Liver (tissue), 9 donors: ENCODE data around the gene SIGLEC12. TPM values are rescaled to one million over a fixed set of nuclear protein-coding genes. Genes with fewer than 3 reads are reported as not detected.

Source experiments
- DNase-seq: peaks from one replicate; pipeline ENCODE4 v3.0.0-alpha.2; 2017; ENCODE audit warnings: low spot score
- H3K27ac ChIP-seq, 2 donors: one replicate each; pipeline ENCODE4 v1.7.0; 2013; ENCODE audit warnings: inconsistent platforms in 2 of 2, low read length in 2 of 2, control low read depth in 1 of 2, low read depth in 1 of 2, mild to moderate bottlenecking in 1 of 2
- H3K27me3 ChIP-seq, 4 donors: one replicate each; pipeline versions ENCODE4 v1.6.1 to v1.7.0; 2013; ENCODE audit warnings: low read length in 3 of 4, inconsistent platforms in 1 of 4, mild to moderate bottlenecking in 1 of 4, moderate library complexity in 1 of 4; ENCODE audit not compliant: control insufficient read depth in 4 of 4, insufficient read depth in 4 of 4
- H3K36me3 ChIP-seq, 4 donors: one replicate each; pipeline versions ENCODE4 v1.6.1 to v1.7.0; 2013; ENCODE audit warnings: low read length in 3 of 4, mild to moderate bottlenecking in 3 of 4, low read depth in 1 of 4, moderate library complexity in 1 of 4; ENCODE audit not compliant: control insufficient read depth in 4 of 4, insufficient read depth in 3 of 4
- H3K4me1 ChIP-seq, 4 donors: one replicate each; pipeline versions ENCODE4 v1.6.1 to v1.7.0; 2013; ENCODE audit warnings: low read length in 3 of 4, mild to moderate bottlenecking in 3 of 4, moderate library complexity in 1 of 4; ENCODE audit not compliant: control insufficient read depth in 4 of 4, insufficient read depth in 4 of 4
- H3K4me3 ChIP-seq, 3 donors: one replicate each; pipeline versions ENCODE4 v1.6.1 to v1.7.0; 2013; ENCODE audit warnings: low read length in 3 of 3, control low read depth in 1 of 3, low read depth in 1 of 3, mild to moderate bottlenecking in 1 of 3
- H3K9ac ChIP-seq, 2 donors: one replicate each; pipeline ENCODE4 v1.7.0; 2013; ENCODE audit warnings: low read length in 2 of 2, mild to moderate bottlenecking in 2 of 2, moderate library complexity in 2 of 2, control low read depth in 1 of 2, low read depth in 1 of 2
- H3K9me3 ChIP-seq, 4 donors: one replicate each; pipeline versions ENCODE4 v1.6.1 to v1.7.0; 2013; ENCODE audit warnings: low read length in 3 of 4; ENCODE audit not compliant: control insufficient read depth in 4 of 4
- EGR1 ChIP-seq, 2 donors: IDR thresholded peaks; 2 replicates each; pipeline ENCODE4 v1.6.1; 2016 to 2018; ENCODE audit warnings: antibody characterized with exemption in 2 of 2, low read depth in 2 of 2
- FOXA1 ChIP-seq: IDR thresholded peaks from 2 replicates; pipeline ENCODE4 v1.6.1; 2016; ENCODE audit warnings: antibody characterized with exemption
- GABPA ChIP-seq, 2 donors: IDR thresholded peaks in 1 of 2; conservative IDR thresholded peaks in 1 of 2; 2 replicates each; pipeline ENCODE4 v1.6.1; 2016; ENCODE audit warnings: antibody characterized with exemption in 2 of 2, mild to moderate bottlenecking in 1 of 2, moderate library complexity in 1 of 2
- HNF4G ChIP-seq: IDR thresholded peaks from 2 replicates; pipeline ENCODE4 v1.6.1; 2016; ENCODE audit warnings: antibody characterized with exemption
- JUND ChIP-seq, 2 donors: IDR thresholded peaks; 2 replicates each; pipeline ENCODE4 v1.6.1; 2016; ENCODE audit warnings: antibody characterized with exemption in 2 of 2
- RAD21 ChIP-seq, 2 donors: IDR thresholded peaks; 2 replicates each; pipeline ENCODE4 v1.6.1; 2016; ENCODE audit warnings: antibody characterized with exemption in 2 of 2, mild to moderate bottlenecking in 2 of 2
- RXRA ChIP-seq, 2 donors: IDR thresholded peaks; 2 replicates each; pipeline ENCODE4 v1.6.1; 2017 to 2018; ENCODE audit warnings: antibody characterized with exemption in 2 of 2, mild to moderate bottlenecking in 1 of 2
- SP1 ChIP-seq: IDR thresholded peaks from 2 replicates; pipeline ENCODE4 v1.6.1; 2018; ENCODE audit warnings: antibody characterized with exemption, mild to moderate bottlenecking
- TAF1 ChIP-seq: conservative IDR thresholded peaks from 2 replicates; pipeline ENCODE4 v1.6.1; 2016; ENCODE audit warnings: antibody characterized with exemption, mild to moderate bottlenecking
- YY1 ChIP-seq: IDR thresholded peaks from 2 replicates; pipeline ENCODE4 v1.6.1; 2016; ENCODE audit warnings: antibody characterized with exemption, mild to moderate bottlenecking
- WGBS: extraction: QIAGEN DNeasy Blood & Tissue Kit; methylation state at CpG from one replicate; pipeline ENCODE4 v1.1.7; 2013; 5-methylcytosine and 5-hydroxymethylcytosine counted together
- polyA plus RNA-seq, 2 donors: library from polyadenylated mRNA; stranded (reverse) in 1 of 2; unstranded in 1 of 2; fragments of 200-250 nt in 1 of 2; fragments of >200 nt in 1 of 2; fragmentation: Nextera tagmentation in 1 of 2; extraction: Ambion mirVana in 1 of 2; gene quantifications; one replicate each; pipeline versions ENCODE4 v1.2.1 to v1.2.3, GENCODE V29; 2013 to 2015
- total RNA-seq, 2 donors: library from RNA; depleted of rRNA; stranded (reverse); fragments of >200 nt; gene quantifications; one replicate each; pipeline ENCODE4 v1.2.3, GENCODE V29; 2014
- TF ChIP-seq, protein P1 (sequence below): fragments of 150-350 bp; IDR thresholded peaks from 2 replicates; pipeline ENCODE4 v1.5.1; 2017; ENCODE audit warnings: improper control_type of control experiment, low read depth, low read length; ENCODE audit not compliant: missing input control
- TF ChIP-seq, protein P2 (sequence below): IDR thresholded peaks from 2 replicates; pipeline ENCODE4 v1.6.1; 2016; ENCODE audit warnings: antibody characterized with exemption
- TF ChIP-seq, protein P3 (sequence below): IDR thresholded peaks from 2 replicates; pipeline ENCODE4 v1.6.1; 2016; ENCODE audit warnings: antibody characterized with exemption, mild to moderate bottlenecking
- TF ChIP-seq, protein P4 (sequence below): IDR thresholded peaks from 2 replicates; pipeline ENCODE4 v1.6.1; 2016; ENCODE audit warnings: antibody characterized with exemption
- donor health status: healthy.
- donor health status: healthy.
- donor health status: healthy.
- donor health status: healthy.
- donor health status: healthy.

SIGLEC12 gene
- total and polyA plus RNA-seq, 4 donors, result 0.05 to 5.0 (median 0.52) TPM

DNA sequence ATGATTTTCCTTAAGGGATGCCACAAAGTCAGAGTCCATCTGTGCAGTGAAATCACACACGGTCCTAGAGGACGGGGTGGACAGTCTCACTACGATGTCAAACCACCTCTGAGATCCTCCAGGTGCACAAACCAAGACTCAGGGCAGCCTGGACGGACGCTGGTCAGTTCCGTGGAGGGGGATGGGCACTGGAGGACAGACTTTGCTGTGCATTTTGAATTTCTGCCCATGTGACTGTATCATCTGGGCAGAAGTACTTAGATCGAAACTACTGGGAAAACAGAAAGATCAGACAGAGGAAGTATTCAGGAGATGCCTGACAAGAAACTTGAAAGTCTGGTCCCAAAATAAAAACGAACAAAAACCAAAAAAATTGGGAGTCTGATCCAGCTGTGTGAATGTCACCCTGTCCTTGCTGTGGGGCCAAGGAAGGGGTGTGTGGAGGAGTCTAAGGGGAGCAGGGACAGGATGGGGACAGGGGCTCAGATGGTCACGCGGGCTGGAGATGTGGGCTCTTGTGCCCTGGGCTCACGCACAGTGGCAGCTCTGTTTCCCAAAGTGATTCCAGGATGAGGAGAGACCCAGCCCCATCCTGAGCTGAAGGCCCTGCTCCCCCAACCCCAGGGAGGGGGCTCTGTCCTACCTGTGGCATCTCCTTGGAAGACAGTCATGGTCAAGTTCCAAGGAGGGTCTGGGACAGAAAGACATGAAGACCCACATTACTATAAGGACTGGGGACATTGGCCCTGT lies 44.9 kb downstream of the SIGLEC12 start:
- peaks cover 0 to under 1% (median 0%) of the 10 kb centered on the region in 4 donors for H3K4me1 ChIP-seq
- TF ChIP-seq RXRA (IDR thresholded peaks at IDR 0.05) (no peak), JUND (IDR thresholded peaks at IDR 0.05) (no peak), YY1 (no peak), HNF4G (no peak), EGR1 (IDR thresholded peaks at IDR 0.05; ENCODE audit: low read depth in 2 of 2) (no peak)
- TF ChIP-seq, protein P1, sequence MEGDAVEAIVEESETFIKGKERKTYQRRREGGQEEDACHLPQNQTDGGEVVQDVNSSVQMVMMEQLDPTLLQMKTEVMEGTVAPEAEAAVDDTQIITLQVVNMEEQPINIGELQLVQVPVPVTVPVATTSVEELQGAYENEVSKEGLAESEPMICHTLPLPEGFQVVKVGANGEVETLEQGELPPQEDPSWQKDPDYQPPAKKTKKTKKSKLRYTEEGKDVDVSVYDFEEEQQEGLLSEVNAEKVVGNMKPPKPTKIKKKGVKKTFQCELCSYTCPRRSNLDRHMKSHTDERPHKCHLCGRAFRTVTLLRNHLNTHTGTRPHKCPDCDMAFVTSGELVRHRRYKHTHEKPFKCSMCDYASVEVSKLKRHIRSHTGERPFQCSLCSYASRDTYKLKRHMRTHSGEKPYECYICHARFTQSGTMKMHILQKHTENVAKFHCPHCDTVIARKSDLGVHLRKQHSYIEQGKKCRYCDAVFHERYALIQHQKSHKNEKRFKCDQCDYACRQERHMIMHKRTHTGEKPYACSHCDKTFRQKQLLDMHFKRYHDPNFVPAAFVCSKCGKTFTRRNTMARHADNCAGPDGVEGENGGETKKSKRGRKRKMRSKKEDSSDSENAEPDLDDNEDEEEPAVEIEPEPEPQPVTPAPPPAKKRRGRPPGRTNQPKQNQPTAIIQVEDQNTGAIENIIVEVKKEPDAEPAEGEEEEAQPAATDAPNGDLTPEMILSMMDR, result no peak
- TF ChIP-seq, protein P2, sequence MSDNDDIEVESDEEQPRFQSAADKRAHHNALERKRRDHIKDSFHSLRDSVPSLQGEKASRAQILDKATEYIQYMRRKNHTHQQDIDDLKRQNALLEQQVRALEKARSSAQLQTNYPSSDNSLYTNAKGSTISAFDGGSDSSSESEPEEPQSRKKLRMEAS, result no peak
- no peak for DNase-seq
- H3K27ac ChIP-seq, result no peak overlapping the region
- H3K36me3 ChIP-seq, result no peaks in the 10 kb centered on the region
- no peaks in the 10 kb centered on the region for H3K27me3 ChIP-seq
- no peaks in the 10 kb centered on the region for H3K9me3 ChIP-seq
- 66% methylated on average over 11 of the region's 11 CpGs for WGBS
- H3K4me3 ChIP-seq, result no peak overlapping the region
- no peak overlapping the region for H3K9ac ChIP-seq

DNA sequence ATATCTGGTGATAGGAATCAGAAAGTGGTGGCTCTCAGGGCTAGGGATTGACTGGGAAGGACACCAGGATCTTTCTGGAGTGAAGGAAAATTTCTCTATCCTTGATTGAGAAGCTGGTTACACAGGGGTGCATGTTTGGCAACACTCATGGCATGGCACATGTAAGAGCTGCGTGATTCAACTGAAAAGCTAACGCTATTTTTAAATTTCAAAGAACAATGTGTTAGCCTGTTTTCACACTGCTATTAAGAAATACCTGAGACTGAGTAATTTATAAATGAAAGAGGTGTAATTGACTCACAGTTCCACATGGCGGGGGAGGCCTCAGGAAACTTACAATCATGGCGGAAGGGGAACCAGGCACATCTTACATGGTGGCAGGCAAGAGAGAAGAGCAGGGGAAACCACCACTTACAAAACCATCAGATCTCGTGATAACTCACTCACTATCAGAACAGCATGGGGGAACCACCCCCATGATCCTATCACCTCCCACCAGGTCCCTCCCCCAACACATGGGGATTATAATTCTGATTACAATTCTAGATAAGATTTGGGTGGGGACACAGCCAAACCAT lies 50.8 kb downstream of the SIGLEC12 start:
- Histone ChIP-seq H3K27me3 (no peaks in the 10 kb centered on the region), H3K4me1 (no peaks in the 10 kb centered on the region), H3K9me3 (no peaks in the 10 kb centered on the region), H3K4me3 (no peak overlapping the region), H3K27ac (no peak overlapping the region), H3K9ac (no peak overlapping the region), H3K36me3 (no peaks in the 10 kb centered on the region)
- WGBS, result 75% methylated on average over 5 of the region's 5 CpGs
- TF ChIP-seq RXRA (IDR thresholded peaks at IDR 0.05) (no peak), GABPA (IDR thresholded peaks at IDR 0.05 in 1 of 2, conservative IDR thresholded peaks at IDR 0.05 in 1 of 2) (no peak), SP1 (no peak), YY1 (no peak), EGR1 (IDR thresholded peaks at IDR 0.05; ENCODE audit: low read depth in 2 of 2) (no peak), RAD21 (IDR thresholded peaks at IDR 0.05) (no peak), TAF1 (no peak), FOXA1 (no peak)
- TF ChIP-seq, protein P3, sequence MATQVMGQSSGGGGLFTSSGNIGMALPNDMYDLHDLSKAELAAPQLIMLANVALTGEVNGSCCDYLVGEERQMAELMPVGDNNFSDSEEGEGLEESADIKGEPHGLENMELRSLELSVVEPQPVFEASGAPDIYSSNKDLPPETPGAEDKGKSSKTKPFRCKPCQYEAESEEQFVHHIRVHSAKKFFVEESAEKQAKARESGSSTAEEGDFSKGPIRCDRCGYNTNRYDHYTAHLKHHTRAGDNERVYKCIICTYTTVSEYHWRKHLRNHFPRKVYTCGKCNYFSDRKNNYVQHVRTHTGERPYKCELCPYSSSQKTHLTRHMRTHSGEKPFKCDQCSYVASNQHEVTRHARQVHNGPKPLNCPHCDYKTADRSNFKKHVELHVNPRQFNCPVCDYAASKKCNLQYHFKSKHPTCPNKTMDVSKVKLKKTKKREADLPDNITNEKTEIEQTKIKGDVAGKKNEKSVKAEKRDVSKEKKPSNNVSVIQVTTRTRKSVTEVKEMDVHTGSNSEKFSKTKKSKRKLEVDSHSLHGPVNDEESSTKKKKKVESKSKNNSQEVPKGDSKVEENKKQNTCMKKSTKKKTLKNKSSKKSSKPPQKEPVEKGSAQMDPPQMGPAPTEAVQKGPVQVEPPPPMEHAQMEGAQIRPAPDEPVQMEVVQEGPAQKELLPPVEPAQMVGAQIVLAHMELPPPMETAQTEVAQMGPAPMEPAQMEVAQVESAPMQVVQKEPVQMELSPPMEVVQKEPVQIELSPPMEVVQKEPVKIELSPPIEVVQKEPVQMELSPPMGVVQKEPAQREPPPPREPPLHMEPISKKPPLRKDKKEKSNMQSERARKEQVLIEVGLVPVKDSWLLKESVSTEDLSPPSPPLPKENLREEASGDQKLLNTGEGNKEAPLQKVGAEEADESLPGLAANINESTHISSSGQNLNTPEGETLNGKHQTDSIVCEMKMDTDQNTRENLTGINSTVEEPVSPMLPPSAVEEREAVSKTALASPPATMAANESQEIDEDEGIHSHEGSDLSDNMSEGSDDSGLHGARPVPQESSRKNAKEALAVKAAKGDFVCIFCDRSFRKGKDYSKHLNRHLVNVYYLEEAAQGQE, result no peak
- TF ChIP-seq, protein P2, result no peak
- TF ChIP-seq, protein P4, sequence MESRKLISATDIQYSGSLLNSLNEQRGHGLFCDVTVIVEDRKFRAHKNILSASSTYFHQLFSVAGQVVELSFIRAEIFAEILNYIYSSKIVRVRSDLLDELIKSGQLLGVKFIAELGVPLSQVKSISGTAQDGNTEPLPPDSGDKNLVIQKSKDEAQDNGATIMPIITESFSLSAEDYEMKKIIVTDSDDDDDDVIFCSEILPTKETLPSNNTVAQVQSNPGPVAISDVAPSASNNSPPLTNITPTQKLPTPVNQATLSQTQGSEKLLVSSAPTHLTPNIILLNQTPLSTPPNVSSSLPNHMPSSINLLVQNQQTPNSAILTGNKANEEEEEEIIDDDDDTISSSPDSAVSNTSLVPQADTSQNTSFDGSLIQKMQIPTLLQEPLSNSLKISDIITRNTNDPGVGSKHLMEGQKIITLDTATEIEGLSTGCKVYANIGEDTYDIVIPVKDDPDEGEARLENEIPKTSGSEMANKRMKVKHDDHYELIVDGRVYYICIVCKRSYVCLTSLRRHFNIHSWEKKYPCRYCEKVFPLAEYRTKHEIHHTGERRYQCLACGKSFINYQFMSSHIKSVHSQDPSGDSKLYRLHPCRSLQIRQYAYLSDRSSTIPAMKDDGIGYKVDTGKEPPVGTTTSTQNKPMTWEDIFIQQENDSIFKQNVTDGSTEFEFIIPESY, result no peak
- TF ChIP-seq, protein P1, result no peak
- DNase-seq, result no peak
